Diencephalon (tissue), 1 donor: ENCODE measurements around the gene DCPS. TPM values are rescaled to one million over a fixed set of nuclear protein-coding genes. Genes with fewer than 3 reads are reported as not detected.

Experiments
- small RNA-seq: library from RNA; depleted of rRNA; stranded (forward); fragments of <200 nt; gene quantifications from one replicate; pipeline ENCODE3, GENCODE V24; 2014
- total RNA-seq: library from RNA; depleted of rRNA; stranded (reverse); fragments of >200 nt; gene quantifications from one replicate; pipeline ENCODE4 v1.2.3, GENCODE V29; 2014

The DCPS gene, protein sequence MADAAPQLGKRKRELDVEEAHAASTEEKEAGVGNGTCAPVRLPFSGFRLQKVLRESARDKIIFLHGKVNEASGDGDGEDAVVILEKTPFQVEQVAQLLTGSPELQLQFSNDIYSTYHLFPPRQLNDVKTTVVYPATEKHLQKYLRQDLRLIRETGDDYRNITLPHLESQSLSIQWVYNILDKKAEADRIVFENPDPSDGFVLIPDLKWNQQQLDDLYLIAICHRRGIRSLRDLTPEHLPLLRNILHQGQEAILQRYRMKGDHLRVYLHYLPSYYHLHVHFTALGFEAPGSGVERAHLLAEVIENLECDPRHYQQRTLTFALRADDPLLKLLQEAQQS
- 5.5 TPM for total RNA-seq

DNA sequence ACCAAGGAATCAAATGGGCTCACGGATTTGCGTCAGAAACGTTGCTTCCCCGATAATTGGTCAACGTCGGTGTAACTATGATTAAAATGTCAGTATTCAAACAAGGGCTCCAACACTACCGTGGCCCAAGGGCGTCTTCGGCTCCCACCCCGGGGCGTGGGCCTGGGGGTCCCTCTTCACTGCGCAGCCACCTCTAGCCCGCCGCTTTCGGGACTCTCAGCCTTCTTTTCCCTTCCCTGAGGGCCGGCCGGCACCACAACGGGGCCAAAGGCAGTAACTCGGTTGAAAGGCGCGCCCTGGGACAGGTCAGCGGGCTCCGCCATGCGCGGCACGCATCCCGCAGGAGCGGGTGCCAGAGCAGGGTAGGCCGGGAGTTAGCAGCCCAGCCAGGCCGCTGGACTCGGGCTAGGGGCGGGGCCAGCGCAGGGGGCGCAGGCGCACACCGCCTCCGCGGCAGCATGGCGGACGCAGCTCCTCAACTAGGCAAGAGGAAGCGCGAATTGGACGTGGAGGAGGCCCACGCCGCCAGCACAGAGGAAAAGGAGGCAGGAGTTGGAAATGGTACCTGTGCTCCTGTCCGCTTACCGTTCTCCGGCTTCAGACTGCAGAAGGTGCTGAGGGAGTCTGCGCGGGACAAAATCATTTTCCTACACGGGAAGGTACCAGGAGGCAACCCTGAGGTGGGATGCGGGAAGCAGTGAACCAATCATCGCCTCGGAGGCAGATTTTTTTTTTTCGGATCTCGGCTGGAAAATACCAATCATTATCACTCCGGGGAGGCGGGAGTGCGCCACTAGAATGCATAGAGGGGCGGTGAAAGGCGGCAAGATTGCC, at the start of gene DCPS:
DCPS (plus strand) TSS at position 438 of the 834 bp plus-strand sequence; CDS start at position 459, 21 bp downstream.

DNA sequence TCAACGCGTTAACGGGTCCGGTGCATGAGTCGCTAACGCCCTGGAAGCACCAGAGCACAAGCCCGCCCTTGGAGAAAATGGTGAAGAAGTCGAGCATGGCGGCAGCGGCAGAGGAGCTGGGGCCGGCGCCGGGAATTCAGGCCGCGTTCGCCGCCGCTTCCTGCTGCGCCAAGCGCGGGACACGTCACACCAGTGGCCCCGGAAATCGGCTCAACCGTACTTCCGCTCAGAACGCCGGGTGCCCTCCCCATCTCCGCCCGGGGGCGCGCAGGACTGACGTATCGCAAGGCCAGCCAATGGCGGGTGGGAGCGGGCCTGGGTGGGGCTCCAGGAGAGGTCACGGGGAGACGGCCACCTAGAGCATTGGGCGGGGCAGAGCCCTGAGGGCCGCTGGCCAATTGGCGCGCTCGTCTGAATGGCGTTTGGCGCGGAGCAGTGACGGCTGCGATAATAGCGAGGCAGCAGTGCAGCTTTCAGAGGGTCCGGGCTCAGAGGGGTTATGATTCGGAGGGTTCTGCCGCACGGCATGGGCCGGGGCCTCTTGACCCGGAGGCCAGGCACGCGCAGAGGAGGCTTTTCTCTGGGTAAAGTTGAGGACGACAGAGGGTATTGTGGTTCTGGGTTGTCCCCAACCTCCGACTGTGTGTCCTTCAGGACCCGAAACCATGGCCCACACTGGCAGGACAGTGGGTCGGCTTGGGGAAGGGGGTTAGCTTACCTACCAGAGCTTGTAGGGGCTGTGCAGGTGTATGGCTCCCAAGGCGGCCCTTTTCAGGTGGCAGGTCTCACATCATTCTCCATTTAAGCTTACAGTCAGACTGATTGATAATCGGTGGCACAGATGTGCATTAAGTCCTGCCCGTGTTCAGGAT, 34.9 kb upstream of the DCPS start, which contains the start of the genes FOXRED1 and SRPRA:
FOXRED1 (plus strand) TSS at position 447 of the 872 bp plus-strand sequence; CDS start at position 500, 53 bp downstream.
SRPRA (minus strand) TSS at position 188 of the 872 bp plus-strand sequence; CDS start at position 97, 91 bp downstream.

DNA sequence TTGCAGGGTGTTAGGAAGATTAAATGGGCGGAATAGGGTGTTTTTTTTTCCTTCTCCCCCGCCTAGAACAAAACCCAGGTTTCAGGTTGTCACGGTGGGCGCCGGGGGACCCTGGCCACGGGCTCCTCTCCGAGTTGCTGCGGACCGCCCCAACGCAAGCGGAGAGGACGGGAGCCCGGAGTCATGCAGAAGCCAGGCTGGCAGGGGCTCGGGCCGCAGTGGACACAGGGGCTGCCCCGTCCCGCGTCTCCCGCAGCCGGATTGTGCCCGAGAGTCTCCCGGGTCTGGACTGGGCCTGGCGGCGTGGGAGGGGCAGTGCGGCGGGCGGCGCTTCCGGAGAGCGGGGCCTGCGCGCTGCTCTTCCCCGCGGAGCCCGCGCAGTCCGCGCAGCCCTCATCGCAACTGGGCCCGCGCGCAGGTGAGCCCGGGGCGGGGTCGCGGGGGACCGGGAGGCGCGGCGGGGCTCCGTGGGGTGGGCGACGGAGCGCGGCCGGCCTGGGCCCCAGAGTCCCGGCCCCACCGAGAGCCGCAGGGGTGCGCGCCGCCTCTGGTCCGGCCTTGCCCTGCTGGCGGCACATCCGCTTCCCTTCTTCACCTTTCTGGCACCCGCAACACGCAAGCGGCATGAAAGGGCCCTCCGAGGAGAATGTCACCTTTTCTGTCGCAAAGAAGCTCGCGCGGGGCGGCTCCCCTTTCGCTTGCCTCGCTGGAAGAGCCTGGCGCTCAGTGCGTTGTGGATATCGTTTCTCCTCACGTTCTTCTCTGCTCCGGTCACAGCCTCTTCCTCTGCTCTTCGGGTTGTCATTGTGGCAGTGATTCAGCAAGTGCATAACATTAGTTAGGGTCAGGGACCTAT, 20.9 kb upstream of the DCPS start, which contains the start of gene TIRAP:
TIRAP (plus strand) TSS at position 358 of the 856 bp plus-strand sequence. CDS start 7,802 bp downstream, outside the sequence.

DNA sequence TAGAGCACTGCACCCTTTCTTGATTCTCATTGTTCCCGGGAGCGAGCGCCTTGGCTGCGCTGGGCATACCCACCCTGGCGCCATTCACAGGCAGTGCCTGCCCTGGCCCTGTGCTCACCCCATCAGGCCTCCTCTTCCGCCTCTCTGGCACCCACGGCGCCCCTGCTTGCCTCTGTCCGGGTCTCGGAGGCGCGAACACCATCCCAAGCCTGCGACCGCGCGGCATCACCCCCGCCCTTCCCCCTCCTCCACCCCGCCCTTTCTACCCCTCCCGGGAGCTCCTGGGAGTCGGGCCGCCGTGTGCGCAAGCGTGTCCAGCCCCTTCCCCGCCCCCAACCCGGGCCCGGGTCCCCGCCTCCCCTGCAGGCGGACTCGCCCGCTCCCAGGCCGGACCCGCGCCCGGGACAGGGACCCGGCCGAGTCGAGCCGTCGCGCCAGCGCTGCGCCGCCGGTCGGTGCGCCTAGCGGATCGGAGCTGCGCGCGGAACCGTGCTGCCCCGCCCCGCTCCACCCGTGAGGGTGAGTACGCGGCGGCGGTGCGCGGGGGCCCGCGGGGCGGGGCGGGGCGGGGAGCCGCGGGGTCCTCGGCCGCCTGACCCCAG, 51.6 kb downstream of the DCPS start, which contains the start of gene ST3GAL4:
ST3GAL4 (plus strand) TSS at position 363 of the 602 bp plus-strand sequence. CDS start 50,470 bp downstream, outside the sequence.

Small RNA genes lying within 50 kb of the gene (small RNA-seq; reads per million reads assigned to genes)
- not detected for gene AP001318.3

Other genes starting within 250 kb of the DCPS start
- gene CDON, start 241.2 kb upstream of the DCPS start, total RNA-seq: 29.1 TPM
- 33.0 TPM for gene RPUSD4, start 92.4 kb upstream of the DCPS start, total RNA-seq
- gene FAM118B, start 92.3 kb upstream of the DCPS start, total RNA-seq: 21.2 TPM
- 18.9 TPM for gene SRPRA, start 35.2 kb upstream of the DCPS start, total RNA-seq
- 19.4 TPM for gene FOXRED1, start 34.9 kb upstream of the DCPS start, total RNA-seq
- 3.2 TPM for gene TIRAP, start 21.0 kb upstream of the DCPS start, total RNA-seq
- gene ST3GAL4, start 51.6 kb downstream of the DCPS start, total RNA-seq: 22.1 TPM